22Rv1 (cell line): ENCODE measurements around the gene SRGN.
A peak's percentile ranks its signal among the peaks of the same experiment; 100 is the strongest.
"Not testable (repeated sequence)": the region's sequence is repeated elsewhere in the genome, so short reads cannot be mapped to it uniquely, and the experiment has no call there.

Experiments used
- H3K27ac ChIP-seq: fragments of 450-650 bp; 2 replicates; pipeline ENCODE4 v1.5.1; 2017
- CTCF ChIP-seq: fragments of 450-650 bp; IDR thresholded peaks from 2 replicates; pipeline ENCODE4 v1.5.1; 2017; ENCODE audit warnings: mild to moderate bottlenecking
- ZFX ChIP-seq: fragments of 450-650 bp; IDR thresholded peaks from 2 replicates; pipeline ENCODE4 v1.6.1; 2017; ENCODE audit warnings: antibody characterized with exemption, borderline replicate concordance

Gene SRGN

GRCh38 chr10:69123747-69124562 is 36.1 kb downstream of the SRGN start, which contains the start of gene VPS26A:
Gene VPS26A (plus strand): TSS chr10:69124178. CDS start chr10:69124278, 100 bp downstream.
- peak within 1 kb of the TSS; percentile 93 for H3K27ac ChIP-seq
- peak; percentile 35 for TF ChIP-seq CTCF
- no peak for TF ChIP-seq ZFX

- peak overlapping the region; percentile 93 for H3K27ac ChIP-seq
- TF ChIP-seq CTCF (no peak), ZFX (no peak)
Observed at GRCh38 chr10:69124563-69125268, 36.8 kb downstream of the SRGN start.

DNA sequence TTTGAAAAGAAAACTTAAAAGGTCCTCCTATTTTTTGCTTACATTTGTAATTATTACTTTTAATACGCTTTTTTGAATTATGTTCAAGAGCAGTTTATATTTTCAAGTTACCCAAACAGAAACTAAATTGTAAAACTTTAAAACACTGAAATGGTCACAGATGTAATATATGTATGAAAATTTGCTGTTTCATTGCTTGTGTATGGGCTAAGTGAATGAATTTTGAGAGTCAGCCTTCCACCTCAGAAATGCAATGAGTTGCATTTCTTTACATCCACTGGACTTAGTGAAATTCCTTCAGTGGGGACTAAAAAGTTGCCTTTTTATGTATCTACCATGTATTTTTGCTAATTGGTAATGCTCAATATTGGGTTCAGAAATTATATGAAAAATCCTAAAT is 37.7 kb downstream of the SRGN start:
- H3K27ac ChIP-seq: no peak overlapping the region
- TF ChIP-seq ZFX: no peak

DNA sequence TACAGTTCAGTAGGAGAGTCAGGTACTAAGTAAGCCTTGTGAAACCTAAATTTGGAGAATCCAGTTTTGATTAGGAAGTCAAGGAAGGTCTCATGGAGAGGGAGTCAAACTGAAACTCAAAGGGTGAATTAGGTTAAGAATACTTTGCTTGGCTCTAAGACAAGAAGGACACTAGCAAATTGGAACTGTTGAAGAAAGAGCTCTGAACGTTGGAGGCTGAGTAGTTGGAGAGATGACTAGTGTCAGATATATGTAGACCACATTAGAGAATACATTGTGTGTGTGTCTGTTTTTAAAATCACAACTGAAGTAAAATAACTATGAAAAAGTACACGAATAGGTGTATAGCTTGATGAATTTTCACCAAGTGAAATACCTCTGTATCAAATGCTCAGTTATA is 42.3 kb downstream of the SRGN start:
- TF ChIP-seq ZFX: no peak
- TF ChIP-seq CTCF: no peak
- H3K27ac ChIP-seq: no peak overlapping the region

- TF ChIP-seq CTCF (no peak), ZFX (no peak)
- no peak overlapping the region for H3K27ac ChIP-seq
Observed at GRCh38 chr10:69139961-69140360, 52.1 kb downstream of the SRGN start.

GRCh38 chr10:69141304-69141703 is 53.4 kb downstream of the SRGN start:
- TF ChIP-seq CTCF (no peak), ZFX (no peak)
- H3K27ac ChIP-seq: no peak overlapping the region

DNA sequence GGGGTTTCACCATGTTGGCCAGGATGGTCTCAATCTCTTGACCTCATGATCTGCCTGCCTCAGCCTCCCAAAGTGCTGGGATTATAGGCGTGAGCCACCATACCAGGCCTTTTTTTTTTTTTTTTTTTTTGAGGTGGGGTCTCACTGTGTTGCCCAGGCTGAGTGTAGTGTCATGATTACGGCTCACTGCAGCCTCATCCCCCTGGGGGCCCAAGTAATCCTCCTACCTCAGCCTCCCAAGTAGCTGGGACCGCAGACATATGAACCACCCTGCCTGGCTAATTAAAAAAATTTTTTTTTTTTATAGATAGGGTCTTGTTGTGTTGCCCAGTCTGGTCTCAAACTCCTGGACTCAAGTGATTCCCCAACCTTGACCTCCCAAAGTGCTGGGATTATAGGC is 54.2 kb downstream of the SRGN start:
- H3K27ac ChIP-seq: not testable (repeated sequence)

GRCh38 chr10:69142983-69143382 is 55.1 kb downstream of the SRGN start:
- no peak overlapping the region for H3K27ac ChIP-seq

More at GRCh38 chr10:69142983-69143382, 55.1 kb downstream of the SRGN start:
- TF ChIP-seq ZFX (no peak), CTCF (no peak)
